SK-N-SH treated with all-trans-retinoic acid at 6 μM for 48 hours (cell line): Measurements from ENCODE around the gene FHOD3.

Experiments
- ATAC-seq: fragments of 200-7000 bp; cut with Tn5 transposase; 3 replicates; pipeline ENCODE4 v1.9.1; 2020; ENCODE audit warnings: mild to moderate bottlenecking, moderate library complexity
- ARNTL ChIP-seq: fragments of 450-650 bp; formaldehyde crosslinking; IDR thresholded peaks from 2 replicates; pipeline ENCODE4 v1.5.0; 2020; ENCODE audit warnings: low read depth, mild to moderate bottlenecking, moderate library complexity, borderline replicate concordance
- BACH2 ChIP-seq: fragments of 250-450 bp; sonication (Bioruptor Pico); IDR thresholded peaks from 2 replicates; pipeline ENCODE4 v1.9.0; 2021; ENCODE audit warnings: mild to moderate bottlenecking, borderline replicate concordance
- CSDC2 ChIP-seq: fragments of 250-450 bp; sonication (Bioruptor Pico); IDR thresholded peaks from 2 replicates; pipeline ENCODE4 v1.5.0; 2020; ENCODE audit warnings: mild to moderate bottlenecking, moderate library complexity
- ESRRG ChIP-seq: fragments of 250-450 bp; sonication (Bioruptor Pico); IDR thresholded peaks from 2 replicates; pipeline ENCODE4 v1.6.1; 2021; ENCODE audit warnings: mild to moderate bottlenecking
- GLIS3 ChIP-seq: fragments of 250-450 bp; sonication (Bioruptor Pico); IDR thresholded peaks from 2 replicates; pipeline ENCODE4 v1.5.0; 2020; ENCODE audit warnings: mild to moderate bottlenecking, moderate library complexity
- ISL1 ChIP-seq: fragments of 250-450 bp; sonication (Bioruptor Pico); IDR thresholded peaks from 2 replicates; pipeline ENCODE4 v2.1.2; 2022; ENCODE audit warnings: mild to moderate bottlenecking, moderate library complexity
- OSR1 ChIP-seq: fragments of 250-450 bp; sonication (Bioruptor Pico); IDR thresholded peaks from 2 replicates; pipeline ENCODE4 v1.8.0; 2022; ENCODE audit warnings: moderate library complexity, mild to moderate bottlenecking, inconsistent platforms
- PPARA ChIP-seq: fragments of 250-450 bp; sonication (Bioruptor Pico); IDR thresholded peaks from 2 replicates; pipeline ENCODE4 v1.5.0; 2020; ENCODE audit warnings: mild to moderate bottlenecking, borderline replicate concordance
- RARB ChIP-seq: fragments of 250-450 bp; sonication (Bioruptor Pico); IDR thresholded peaks from 2 replicates; pipeline ENCODE4 v1.8.0; 2021; ENCODE audit warnings: mild to moderate bottlenecking, moderate library complexity
- SNAI2 ChIP-seq: fragments of 250-450 bp; sonication (Bioruptor Pico); IDR thresholded peaks from 2 replicates; pipeline ENCODE4 v1.5.0; 2020; ENCODE audit warnings: mild to moderate bottlenecking, moderate library complexity
- TOX ChIP-seq: fragments of 250-450 bp; sonication (Bioruptor Pico); IDR thresholded peaks from 2 replicates; pipeline ENCODE4 v1.8.0; 2021; ENCODE audit warnings: mild to moderate bottlenecking, moderate library complexity, borderline replicate concordance
- ZC3H10 ChIP-seq: fragments of 250-450 bp; sonication (Bioruptor Pico); IDR thresholded peaks from 2 replicates; pipeline ENCODE4 v1.5.1; 2021; ENCODE audit warnings: mild to moderate bottlenecking, moderate library complexity
- ZFP3 ChIP-seq: fragments of 250-450 bp; sonication (Bioruptor Pico); IDR thresholded peaks from 2 replicates; pipeline ENCODE4 v1.5.0; 2020; ENCODE audit warnings: mild to moderate bottlenecking, moderate library complexity
- ZFP30 ChIP-seq: fragments of 450-650 bp; formaldehyde crosslinking; IDR thresholded peaks from 2 replicates; pipeline ENCODE4 v1.5.0; 2022; ENCODE audit warnings: mild to moderate bottlenecking, moderate library complexity
- ZNF565 ChIP-seq: fragments of 450-650 bp; formaldehyde crosslinking; conservative IDR thresholded peaks from 2 replicates; pipeline ENCODE4 v1.5.0; 2020; ENCODE audit warnings: low read depth, mild to moderate bottlenecking, moderate library complexity
- ZNF70 ChIP-seq: fragments of 450-650 bp; formaldehyde crosslinking; IDR thresholded peaks from 2 replicates; pipeline ENCODE4 v1.5.0; 2020; ENCODE audit warnings: mild to moderate bottlenecking, moderate library complexity
- ZNF8 ChIP-seq: fragments of 450-650 bp; formaldehyde crosslinking; IDR thresholded peaks from 2 replicates; pipeline ENCODE4 v1.5.0; 2020; ENCODE audit warnings: mild to moderate bottlenecking, moderate library complexity
- TF ChIP-seq, protein P1 (sequence below): fragments of 250-450 bp; sonication (Bioruptor Pico); IDR thresholded peaks from 2 replicates; pipeline ENCODE4 v1.5.0; 2020; ENCODE audit warnings: mild to moderate bottlenecking, moderate library complexity
- TF ChIP-seq, protein P2 (sequence below): fragments of 250-450 bp; sonication (Bioruptor Pico); IDR thresholded peaks from 2 replicates; pipeline ENCODE4 v1.5.1; 2021; ENCODE audit warnings: mild to moderate bottlenecking, moderate library complexity
- TF ChIP-seq, protein P3 (sequence below): fragments of 250-450 bp; sonication (Bioruptor Pico); IDR thresholded peaks from 2 replicates; pipeline ENCODE4 v1.5.1; 2020; ENCODE audit warnings: low read depth, mild to moderate bottlenecking, moderate library complexity
- TF ChIP-seq, protein P4 (sequence below): fragments of 250-450 bp; sonication (Bioruptor Pico); IDR thresholded peaks from 2 replicates; pipeline ENCODE4 v1.8.0; 2021; ENCODE audit warnings: low read depth, mild to moderate bottlenecking, moderate library complexity, borderline replicate concordance
- TF ChIP-seq, protein P5 (sequence below): fragments of 250-450 bp; sonication (Bioruptor Pico); IDR thresholded peaks from 2 replicates; pipeline ENCODE4 v1.8.0; 2020; ENCODE audit warnings: mild to moderate bottlenecking, moderate library complexity, borderline replicate concordance

Gene FHOD3

DNA sequence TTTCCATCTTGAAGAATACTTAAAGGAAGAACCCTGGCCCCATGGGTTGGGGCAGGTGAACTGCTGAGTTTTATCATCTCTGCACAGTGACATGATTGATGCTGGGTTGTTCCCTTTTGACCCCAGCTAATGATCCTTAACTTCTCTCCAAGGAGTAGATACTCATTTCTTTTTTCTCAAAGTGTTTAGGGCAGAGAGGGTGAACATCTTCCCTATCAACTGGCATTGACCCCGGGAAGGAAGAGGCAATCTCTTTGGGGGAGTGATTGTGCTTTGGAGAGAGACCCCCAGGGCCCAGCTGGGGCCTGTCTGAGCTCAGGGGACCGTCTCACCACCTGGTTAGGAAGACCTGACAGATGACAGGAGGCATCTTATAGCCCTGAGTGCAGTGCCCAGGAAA is 190.6 kb downstream of the FHOD3 start:
- no peak for TF ChIP-seq ARNTL (CRISPR knock-in tag)
- TF ChIP-seq ESRRG (CRISPR knock-in tag), result no peak
- TF ChIP-seq RARB (CRISPR knock-in tag), result no peak
- no peak for TF ChIP-seq OSR1
- TF ChIP-seq, protein P1, sequence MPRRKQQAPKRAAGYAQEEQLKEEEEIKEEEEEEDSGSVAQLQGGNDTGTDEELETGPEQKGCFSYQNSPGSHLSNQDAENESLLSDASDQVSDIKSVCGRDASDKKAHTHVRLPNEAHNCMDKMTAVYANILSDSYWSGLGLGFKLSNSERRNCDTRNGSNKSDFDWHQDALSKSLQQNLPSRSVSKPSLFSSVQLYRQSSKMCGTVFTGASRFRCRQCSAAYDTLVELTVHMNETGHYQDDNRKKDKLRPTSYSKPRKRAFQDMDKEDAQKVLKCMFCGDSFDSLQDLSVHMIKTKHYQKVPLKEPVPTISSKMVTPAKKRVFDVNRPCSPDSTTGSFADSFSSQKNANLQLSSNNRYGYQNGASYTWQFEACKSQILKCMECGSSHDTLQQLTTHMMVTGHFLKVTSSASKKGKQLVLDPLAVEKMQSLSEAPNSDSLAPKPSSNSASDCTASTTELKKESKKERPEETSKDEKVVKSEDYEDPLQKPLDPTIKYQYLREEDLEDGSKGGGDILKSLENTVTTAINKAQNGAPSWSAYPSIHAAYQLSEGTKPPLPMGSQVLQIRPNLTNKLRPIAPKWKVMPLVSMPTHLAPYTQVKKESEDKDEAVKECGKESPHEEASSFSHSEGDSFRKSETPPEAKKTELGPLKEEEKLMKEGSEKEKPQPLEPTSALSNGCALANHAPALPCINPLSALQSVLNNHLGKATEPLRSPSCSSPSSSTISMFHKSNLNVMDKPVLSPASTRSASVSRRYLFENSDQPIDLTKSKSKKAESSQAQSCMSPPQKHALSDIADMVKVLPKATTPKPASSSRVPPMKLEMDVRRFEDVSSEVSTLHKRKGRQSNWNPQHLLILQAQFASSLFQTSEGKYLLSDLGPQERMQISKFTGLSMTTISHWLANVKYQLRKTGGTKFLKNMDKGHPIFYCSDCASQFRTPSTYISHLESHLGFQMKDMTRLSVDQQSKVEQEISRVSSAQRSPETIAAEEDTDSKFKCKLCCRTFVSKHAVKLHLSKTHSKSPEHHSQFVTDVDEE (CRISPR knock-in tag), result no peak
- TF ChIP-seq GLIS3 (CRISPR knock-in tag), result no peak
- TF ChIP-seq, protein P2, sequence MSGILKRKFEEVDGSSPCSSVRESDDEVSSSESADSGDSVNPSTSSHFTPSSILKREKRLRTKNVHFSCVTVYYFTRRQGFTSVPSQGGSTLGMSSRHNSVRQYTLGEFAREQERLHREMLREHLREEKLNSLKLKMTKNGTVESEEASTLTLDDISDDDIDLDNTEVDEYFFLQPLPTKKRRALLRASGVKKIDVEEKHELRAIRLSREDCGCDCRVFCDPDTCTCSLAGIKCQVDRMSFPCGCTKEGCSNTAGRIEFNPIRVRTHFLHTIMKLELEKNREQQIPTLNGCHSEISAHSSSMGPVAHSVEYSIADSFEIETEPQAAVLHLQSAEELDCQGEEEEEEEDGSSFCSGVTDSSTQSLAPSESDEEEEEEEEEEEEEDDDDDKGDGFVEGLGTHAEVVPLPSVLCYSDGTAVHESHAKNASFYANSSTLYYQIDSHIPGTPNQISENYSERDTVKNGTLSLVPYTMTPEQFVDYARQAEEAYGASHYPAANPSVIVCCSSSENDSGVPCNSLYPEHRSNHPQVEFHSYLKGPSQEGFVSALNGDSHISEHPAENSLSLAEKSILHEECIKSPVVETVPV, result no peak
- TF ChIP-seq BACH2 (CRISPR knock-in tag), result no peak
- TF ChIP-seq ISL1 (CRISPR knock-in tag), result no peak
- no peak for TF ChIP-seq CSDC2 (CRISPR knock-in tag)
- TF ChIP-seq SNAI2, result no peak
- TF ChIP-seq, protein P3, sequence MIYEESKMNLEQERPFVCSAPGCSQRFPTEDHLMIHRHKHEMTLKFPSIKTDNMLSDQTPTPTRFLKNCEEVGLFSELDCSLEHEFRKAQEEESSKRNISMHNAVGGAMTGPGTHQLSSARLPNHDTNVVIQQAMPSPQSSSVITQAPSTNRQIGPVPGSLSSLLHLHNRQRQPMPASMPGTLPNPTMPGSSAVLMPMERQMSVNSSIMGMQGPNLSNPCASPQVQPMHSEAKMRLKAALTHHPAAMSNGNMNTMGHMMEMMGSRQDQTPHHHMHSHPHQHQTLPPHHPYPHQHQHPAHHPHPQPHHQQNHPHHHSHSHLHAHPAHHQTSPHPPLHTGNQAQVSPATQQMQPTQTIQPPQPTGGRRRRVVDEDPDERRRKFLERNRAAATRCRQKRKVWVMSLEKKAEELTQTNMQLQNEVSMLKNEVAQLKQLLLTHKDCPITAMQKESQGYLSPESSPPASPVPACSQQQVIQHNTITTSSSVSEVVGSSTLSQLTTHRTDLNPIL (CRISPR knock-in tag), result no peak
- TF ChIP-seq TOX (CRISPR knock-in tag), result no peak
- no peak for TF ChIP-seq ZNF8 (CRISPR knock-in tag)
- TF ChIP-seq ZFP3 (CRISPR knock-in tag), result no peak
- TF ChIP-seq, protein P4, sequence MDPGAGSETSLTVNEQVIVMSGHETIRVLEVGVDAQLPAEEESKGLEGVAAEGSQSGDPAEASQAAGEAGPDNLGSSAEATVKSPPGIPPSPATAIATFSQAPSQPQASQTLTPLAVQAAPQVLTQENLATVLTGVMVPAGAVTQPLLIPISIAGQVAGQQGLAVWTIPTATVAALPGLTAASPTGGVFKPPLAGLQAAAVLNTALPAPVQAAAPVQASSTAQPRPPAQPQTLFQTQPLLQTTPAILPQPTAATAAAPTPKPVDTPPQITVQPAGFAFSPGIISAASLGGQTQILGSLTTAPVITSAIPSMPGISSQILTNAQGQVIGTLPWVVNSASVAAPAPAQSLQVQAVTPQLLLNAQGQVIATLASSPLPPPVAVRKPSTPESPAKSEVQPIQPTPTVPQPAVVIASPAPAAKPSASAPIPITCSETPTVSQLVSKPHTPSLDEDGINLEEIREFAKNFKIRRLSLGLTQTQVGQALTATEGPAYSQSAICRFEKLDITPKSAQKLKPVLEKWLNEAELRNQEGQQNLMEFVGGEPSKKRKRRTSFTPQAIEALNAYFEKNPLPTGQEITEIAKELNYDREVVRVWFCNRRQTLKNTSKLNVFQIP, result no peak
- no peak for TF ChIP-seq ZNF70 (CRISPR knock-in tag)
- no peak for TF ChIP-seq ZC3H10 (CRISPR knock-in tag)
- TF ChIP-seq ZNF565 (CRISPR knock-in tag), result no peak
- no peak for ATAC-seq

DNA sequence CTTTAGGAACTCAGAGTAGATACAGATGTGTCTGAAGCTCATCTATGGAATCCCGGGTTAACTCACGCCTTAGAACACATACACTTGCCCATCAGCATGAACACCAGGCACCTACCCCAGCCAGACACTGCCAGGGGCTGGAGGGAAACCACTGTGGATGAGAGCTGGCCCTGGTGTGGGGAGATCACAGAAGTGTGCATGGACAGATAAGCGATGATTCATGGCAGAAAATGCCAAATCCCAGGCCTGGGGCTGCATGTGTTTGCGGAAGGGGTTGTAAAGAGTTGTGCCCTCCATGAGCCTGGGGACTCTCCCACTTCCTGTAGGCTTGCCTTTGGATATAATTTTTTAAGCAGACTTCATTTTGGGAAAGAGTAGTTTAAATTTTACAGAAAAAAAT is 193.4 kb downstream of the FHOD3 start:
- TF ChIP-seq, protein P1 (CRISPR knock-in tag), result no peak
- TF ChIP-seq ARNTL (CRISPR knock-in tag) (no peak), ISL1 (CRISPR knock-in tag) (no peak), ESRRG (CRISPR knock-in tag) (no peak), ZFP3 (CRISPR knock-in tag) (no peak), ZNF8 (CRISPR knock-in tag) (no peak), ZFP30 (CRISPR knock-in tag) (no peak), PPARA (CRISPR knock-in tag) (no peak), SNAI2 (no peak), GLIS3 (CRISPR knock-in tag) (no peak), TOX (CRISPR knock-in tag) (no peak), BACH2 (CRISPR knock-in tag) (no peak), ZNF70 (CRISPR knock-in tag) (no peak), OSR1 (no peak), ZC3H10 (CRISPR knock-in tag) (no peak), CSDC2 (CRISPR knock-in tag) (no peak)
- TF ChIP-seq, protein P5, sequence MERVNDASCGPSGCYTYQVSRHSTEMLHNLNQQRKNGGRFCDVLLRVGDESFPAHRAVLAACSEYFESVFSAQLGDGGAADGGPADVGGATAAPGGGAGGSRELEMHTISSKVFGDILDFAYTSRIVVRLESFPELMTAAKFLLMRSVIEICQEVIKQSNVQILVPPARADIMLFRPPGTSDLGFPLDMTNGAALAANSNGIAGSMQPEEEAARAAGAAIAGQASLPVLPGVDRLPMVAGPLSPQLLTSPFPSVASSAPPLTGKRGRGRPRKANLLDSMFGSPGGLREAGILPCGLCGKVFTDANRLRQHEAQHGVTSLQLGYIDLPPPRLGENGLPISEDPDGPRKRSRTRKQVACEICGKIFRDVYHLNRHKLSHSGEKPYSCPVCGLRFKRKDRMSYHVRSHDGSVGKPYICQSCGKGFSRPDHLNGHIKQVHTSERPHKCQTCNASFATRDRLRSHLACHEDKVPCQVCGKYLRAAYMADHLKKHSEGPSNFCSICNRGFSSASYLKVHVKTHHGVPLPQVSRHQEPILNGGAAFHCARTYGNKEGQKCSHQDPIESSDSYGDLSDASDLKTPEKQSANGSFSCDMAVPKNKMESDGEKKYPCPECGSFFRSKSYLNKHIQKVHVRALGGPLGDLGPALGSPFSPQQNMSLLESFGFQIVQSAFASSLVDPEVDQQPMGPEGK (CRISPR knock-in tag), result no peak
- TF ChIP-seq, protein P2, result no peak
- TF ChIP-seq, protein P4, result no peak
- ATAC-seq, result no peak
